ENCODE measurements around the gene IFNLR1. TPM values are rescaled to one million over a fixed set of nuclear protein-coding genes. Genes with fewer than 3 reads are reported as not detected.
A peak's percentile ranks its signal among the peaks of the same experiment; 100 is the strongest.

The IFNLR1 gene
- total and polyA plus RNA-seq, 2 of the 8 experiments (the other 6 are each of a cell fraction or from before 2014, with no cell fraction given), result 6.8 to 10.1 TPM

- DNase-seq (ENCODE audit: low read depth in 1 of 2, low spot score in 2 of 2) (no peak), FAIRE-seq (no peak)
- CTCF ChIA-PET (ENCODE audit: partially characterized antibody), result interaction anchor here (0.6 to 5.0 kb wide), 11 partner anchors 9 to 200 kb away, joined by 3 to 81 read pairs (median 4); no protein-coding TSS in a partner anchor
- Histone ChIP-seq H3K23me2 (ENCODE audit: low read depth, low read length) (no peaks in the 10 kb centered on the region), H3K79me1 (ENCODE audit: low read depth, low read length) (no peaks in the 10 kb centered on the region), H3K4me1 (replicated peaks in 1 of 4; ENCODE audit: control insufficient read depth in 3 of 4, insufficient read depth in 4 of 4, low read length in 3 of 4) (peaks cover 0 to 4% (median 2%) of the 10 kb centered on the region in 4 experiments; a peak in 2 of 7 replicates), H3K23ac (ENCODE audit: insufficient read length) (no peak overlapping the region), H3K14ac (ENCODE audit: insufficient read length) (no peak overlapping the region), H4K91ac (replicated peaks; ENCODE audit: insufficient read length, low read length) (no peak overlapping the region), H2AFZ (ENCODE audit: low read length) (0 out of 2 replicates have a peak overlapping the region, but pooled peaks have one; percentile 15), H4K5ac (ENCODE audit: insufficient read length, low read depth, low read length) (no peak overlapping the region), H3K27me3 (replicated peaks in 1 of 4; ENCODE audit: control insufficient read depth in 3 of 4, extremely low read depth in 1 of 4, insufficient read depth in 3 of 4, low read length in 3 of 4) (no peaks in the 10 kb centered on the region), H3K9ac (replicated peaks in 1 of 4; ENCODE audit: extremely low read depth in 1 of 4, low read depth in 3 of 4, low read length in 3 of 4) (no peak overlapping the region), H3K27ac (ENCODE audit: low read depth, low read length) (no peak overlapping the region), H3K4me2 (ENCODE audit: insufficient read depth in 1 of 2, low read depth in 2 of 2, low read length in 2 of 2) (no peak overlapping the region), H2BK120ac (replicated peaks; ENCODE audit: low read depth, low read length) (no peak overlapping the region), H2BK12ac (ENCODE audit: low read depth, low read length) (peak overlapping the region; percentile 30; the same call in 1 of the 2 replicates), H4K8ac (ENCODE audit: extremely low read depth, insufficient read depth, low read length) (no peak overlapping the region), H2BK15ac (ENCODE audit: low read length) (no peak overlapping the region), H4K20me1 (replicated peaks in 1 of 2; ENCODE audit: control insufficient read depth in 1 of 2, insufficient read depth in 2 of 2, low read length in 2 of 2) (no peaks in the 10 kb centered on the region), H3K4me3 (ENCODE audit: extremely low read depth in 1 of 4, insufficient read depth in 2 of 4, low read depth in 3 of 4, low read length in 4 of 4) (no peak overlapping the region), H3K4ac (replicated peaks; ENCODE audit: insufficient read length, low read depth, low read length) (no peak overlapping the region), H2BK5ac (ENCODE audit: low read depth, low read length) (no peak overlapping the region), H3K56ac (replicated peaks; ENCODE audit: insufficient read length, low read depth, low read length) (no peak overlapping the region), H3K9me3 (ENCODE audit: insufficient read depth in 2 of 2, low read depth in 1 of 2, low read length in 1 of 2) (no peaks in the 10 kb centered on the region), H2BK20ac (ENCODE audit: low read length) (no peak overlapping the region; the same call in 1 of the 2 replicates), H3K79me2 (ENCODE audit: control insufficient read depth in 1 of 2, insufficient read depth in 2 of 2, low read length in 2 of 2) (no peaks in the 10 kb centered on the region), H3K36me3 (ENCODE audit: control insufficient read depth in 2 of 4, insufficient read depth in 4 of 4, low read length in 3 of 4) (no peaks in the 10 kb centered on the region), H3K18ac (ENCODE audit: extremely low read depth, low read length) (no peak overlapping the region), H2AK5ac (ENCODE audit: low read depth, low read length) (0 out of 2 replicates have a peak overlapping the region, but pooled peaks have one; percentile 43)
- POLR2A ChIA-PET (ENCODE audit: partially characterized antibody), result interaction anchor here (0.9 kb wide), 1 partner anchor 118 kb away, joined by 3 read pairs; no protein-coding TSS in a partner anchor
- 87% methylated on average over 9 of the region's 10 CpGs; no CpG with 5 or more reads in 1 of the 2 experiments for WGBS, 2 experiments (ENCODE audit: extremely low coverage in 1 of 2, insufficient coverage in 1 of 2, insufficient read length in 1 of 2, insufficient replicate concordance in 2 of 2, low coverage in 1 of 2, low lambda C conversion rate in 2 of 2, missing lambda C conversion rate in 1 of 2)
- no peak for TF ChIP-seq E2F6 (IDR thresholded peaks at IDR 0.05)
- TF ChIP-seq, protein P1, sequence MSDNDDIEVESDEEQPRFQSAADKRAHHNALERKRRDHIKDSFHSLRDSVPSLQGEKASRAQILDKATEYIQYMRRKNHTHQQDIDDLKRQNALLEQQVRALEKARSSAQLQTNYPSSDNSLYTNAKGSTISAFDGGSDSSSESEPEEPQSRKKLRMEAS (IDR thresholded peaks at IDR 0.05), result 0 out of 2 replicates have a peak, but pooled peaks have one; percentile 12
Observed at GRCh38 chr1:24203404-24203803, 16.3 kb upstream of the IFNLR1 start.

All from H1 (cell line).